Trophoblast cell (in vitro differentiated cells and primary cell): ENCODE measurements around the gene ICAM4. TPM values are rescaled to one million over a fixed set of nuclear protein-coding genes. Genes with fewer than 3 reads are reported as not detected.
"Not testable (repeated sequence)": the region's sequence is repeated elsewhere in the genome, so short reads cannot be mapped to it uniquely, and the experiment has no call there.

Source experiments
- DNase-seq, 2 donors: peaks; one replicate each; pipeline ENCODE4 v3.0.0-alpha.2; 2016
- H2AFZ ChIP-seq: 2 replicates; pipeline ENCODE4 v1.6.1; 2013; ENCODE audit warnings: low read length, moderate library complexity, mild to moderate bottlenecking; ENCODE audit not compliant: insufficient read depth, poor library complexity
- H2AK5ac ChIP-seq: 2 replicates; pipeline ENCODE4 v1.6.1; 2013; ENCODE audit warnings: mild to moderate bottlenecking, low read length
- H2BK120ac ChIP-seq: 2 replicates; pipeline ENCODE4 v1.6.1; 2013; ENCODE audit warnings: low read length, mild to moderate bottlenecking, moderate library complexity; ENCODE audit not compliant: insufficient read depth, poor library complexity
- H2BK12ac ChIP-seq: 2 replicates; pipeline ENCODE4 v1.6.1; 2013; ENCODE audit warnings: mild to moderate bottlenecking, low read length, moderate library complexity
- H2BK5ac ChIP-seq: 2 replicates; pipeline ENCODE4 v1.6.1; 2013; ENCODE audit warnings: low read length, low read depth, moderate library complexity, mild to moderate bottlenecking; ENCODE audit not compliant: poor library complexity
- H3K14ac ChIP-seq: 2 replicates; pipeline ENCODE4 v1.6.1; 2013; ENCODE audit warnings: mild to moderate bottlenecking, low read length
- H3K18ac ChIP-seq: 2 replicates; pipeline ENCODE4 v1.6.1; 2013; ENCODE audit warnings: mild to moderate bottlenecking, low read length
- H3K23ac ChIP-seq: 2 replicates; pipeline ENCODE4 v1.6.1; 2013; ENCODE audit warnings: low read length
- H3K27ac ChIP-seq: 2 replicates; pipeline ENCODE4 v1.5.1; 2013; ENCODE audit warnings: low read depth, mild to moderate bottlenecking, inconsistent platforms, low read length, moderate library complexity
- H3K27me3 ChIP-seq: 2 replicates; pipeline ENCODE4 v1.6.1; 2013; ENCODE audit warnings: inconsistent platforms, mild to moderate bottlenecking, low read length, moderate library complexity; ENCODE audit not compliant: insufficient read depth
- H3K36me3 ChIP-seq, 2 experiments: 1 replicate in 1 of 2; 2 replicates in 1 of 2; pipeline ENCODE4 v1.6.1; 2013; ENCODE audit warnings: low read length in 2 of 2, mild to moderate bottlenecking in 2 of 2, moderate library complexity in 1 of 2; ENCODE audit not compliant: insufficient read depth in 2 of 2, control insufficient read depth in 1 of 2
- H3K4ac ChIP-seq: 2 replicates; pipeline ENCODE4 v1.6.1; 2013; ENCODE audit warnings: low read depth, mild to moderate bottlenecking, low read length, moderate library complexity
- H3K4me1 ChIP-seq, 2 experiments: 1 replicate in 1 of 2; 2 replicates in 1 of 2; pipeline ENCODE4 v1.6.1; 2013; ENCODE audit warnings: low read length in 2 of 2, mild to moderate bottlenecking in 2 of 2, moderate library complexity in 1 of 2; ENCODE audit not compliant: insufficient read depth in 2 of 2, control insufficient read depth in 1 of 2
- H3K4me2 ChIP-seq: 2 replicates; pipeline ENCODE4 v1.6.1; 2013; ENCODE audit warnings: inconsistent platforms, mild to moderate bottlenecking, low read length, moderate library complexity
- H3K4me3 ChIP-seq: 2 replicates; pipeline ENCODE4 v1.5.1; 2013; ENCODE audit warnings: mild to moderate bottlenecking, low read depth, low read length, inconsistent platforms
- H3K79me1 ChIP-seq: one replicate; pipeline ENCODE4 v1.6.1; 2013; ENCODE audit warnings: low read length
- H3K79me2 ChIP-seq: 2 replicates; pipeline ENCODE4 v1.6.1; 2013; ENCODE audit warnings: low read length, mild to moderate bottlenecking; ENCODE audit not compliant: control insufficient read depth, insufficient read depth, poor library complexity
- H3K9ac ChIP-seq: 2 replicates; pipeline ENCODE4 v1.6.1; 2013; ENCODE audit warnings: mild to moderate bottlenecking, low read length
- H3K9me3 ChIP-seq: 2 replicates; pipeline ENCODE4 v1.6.1; 2013; ENCODE audit warnings: low read depth, mild to moderate bottlenecking, control low read depth, inconsistent platforms, low read length; ENCODE audit not compliant: insufficient read depth
- H4K12ac ChIP-seq: 2 replicates; pipeline ENCODE4 v1.6.1; 2013; ENCODE audit warnings: low read depth, mild to moderate bottlenecking, low read length, moderate library complexity
- H4K8ac ChIP-seq: 2 replicates; pipeline ENCODE4 v1.6.1; 2013; ENCODE audit warnings: low read depth, mild to moderate bottlenecking, low read length, moderate library complexity
- H4K91ac ChIP-seq: one replicate; pipeline ENCODE4 v1.6.1; 2013; ENCODE audit warnings: low read depth, mild to moderate bottlenecking, low read length, moderate library complexity
- WGBS: extraction: QIAGEN DNeasy Blood & Tissue Kit; methylation state at CpG from one replicate; pipeline ENCODE4 v1.1.7; 2013; ENCODE audit warnings: missing lambda C conversion rate; ENCODE audit not compliant: insufficient read length, insufficient coverage; ENCODE audit errors: extremely low coverage; 5-methylcytosine and 5-hydroxymethylcytosine counted together
- polyA plus RNA-seq: library from polyadenylated mRNA; stranded (reverse); fragments of 200-250 nt; gene quantifications from 2 replicates; pipeline ENCODE4 v1.2.3, GENCODE V29; 2013

The ICAM4 gene
- 0.03 and 0.07 TPM in 2 replicates for polyA plus RNA-seq

- Histone ChIP-seq H3K36me3 (peaks cover 0 to 2% of the 10 kb centered on the region in 2 experiments), H3K4me2 (no peak within 1 kb of the TSS), H4K8ac (no peak within 1 kb of the TSS), H3K9me3 (peaks cover 21% of the 10 kb centered on the region), H2AK5ac (no peak within 1 kb of the TSS), H2AFZ (no peak within 1 kb of the TSS), H2BK120ac (no peak within 1 kb of the TSS), H3K14ac (no peak within 1 kb of the TSS), H3K4ac (no peak within 1 kb of the TSS), H2BK12ac (no peak within 1 kb of the TSS), H3K79me2 (no peaks in the 10 kb centered on the region), H3K18ac (no peak within 1 kb of the TSS), H3K4me1 (peaks cover 12 to 17% of the 10 kb centered on the region in 2 experiments), H4K91ac (no peak within 1 kb of the TSS), H3K79me1 (no peaks in the 10 kb centered on the region), H2BK5ac (no peak within 1 kb of the TSS), H3K23ac (no peak within 1 kb of the TSS), H3K27ac (no peak within 1 kb of the TSS), H3K27me3 (peaks cover 53% of the 10 kb centered on the region), H4K12ac (no peak within 1 kb of the TSS), H3K9ac (no peak within 1 kb of the TSS), H3K4me3 (peak within 1 kb of the TSS; percentile 62)
- peak in 1 of 2 donors; percentile 35 for DNase-seq
- WGBS = no CpG with 5 or more reads among the region's 59 CpGs
These were observed at the start of gene ICAM4 for GRCh38 chr19:10286803-10287737. ICAM4 (plus strand) TSS chr19:10286955; CDS start chr19:10287013, 58 bp downstream.

GRCh38 chr19:10237702-10238101 is 49.1 kb upstream of the ICAM4 start:
- Histone ChIP-seq H2BK12ac (no peak overlapping the region), H3K79me2 (no peaks in the 10 kb centered on the region), H2AK5ac (no peak overlapping the region), H3K36me3 (no peaks in the 10 kb centered on the region), H3K18ac (no peak overlapping the region), H2BK5ac (no peak overlapping the region), H4K8ac (no peak overlapping the region), H2AFZ (no peak overlapping the region), H3K14ac (no peak overlapping the region), H3K9me3 (no peaks in the 10 kb centered on the region), H3K4me1 (peaks cover 7 to 8% of the 10 kb centered on the region in 2 experiments), H4K91ac (no peak overlapping the region), H3K79me1 (no peaks in the 10 kb centered on the region), H3K9ac (no peak overlapping the region), H3K23ac (no peak overlapping the region), H3K27me3 (no peaks in the 10 kb centered on the region), H3K4me3 (no peak overlapping the region), H2BK120ac (no peak overlapping the region), H4K12ac (no peak overlapping the region), H3K4ac (no peak overlapping the region), H3K4me2 (no peak overlapping the region), H3K27ac (no peak overlapping the region)
- no peak for DNase-seq
- no CpG with 5 or more reads among the region's 6 CpGs for WGBS

GRCh38 chr19:10238172-10238783 is 48.5 kb upstream of the ICAM4 start:
- Histone ChIP-seq H2BK120ac (no peak overlapping the region), H3K18ac (no peak overlapping the region), H3K9ac (no peak overlapping the region), H3K4ac (no peak overlapping the region), H2BK12ac (no peak overlapping the region), H3K14ac (no peak overlapping the region), H3K27me3 (no peaks in the 10 kb centered on the region), H3K4me3 (no peak overlapping the region), H4K91ac (no peak overlapping the region), H3K4me2 (no peak overlapping the region), H3K23ac (no peak overlapping the region), H3K27ac (no peak overlapping the region), H2AFZ (no peak overlapping the region), H3K36me3 (no peaks in the 10 kb centered on the region), H3K4me1 (peaks cover 7 to 9% of the 10 kb centered on the region in 2 experiments), H2AK5ac (no peak overlapping the region), H4K8ac (no peak overlapping the region), H4K12ac (no peak overlapping the region), H3K79me1 (no peaks in the 10 kb centered on the region), H2BK5ac (no peak overlapping the region), H3K79me2 (no peaks in the 10 kb centered on the region), H3K9me3 (no peaks in the 10 kb centered on the region)
- no peak for DNase-seq
- WGBS = no CpG with 5 or more reads among the region's 12 CpGs

- not testable (repeated sequence) for H3K23ac ChIP-seq, H2BK5ac ChIP-seq, H3K36me3 ChIP-seq, H3K4me3 ChIP-seq, H3K4ac ChIP-seq, H2BK120ac ChIP-seq, H3K18ac ChIP-seq, H4K12ac ChIP-seq, H3K27ac ChIP-seq, H2BK12ac ChIP-seq, H3K14ac ChIP-seq, H3K79me2 ChIP-seq, H3K79me1 ChIP-seq, H4K91ac ChIP-seq, H2AFZ ChIP-seq, H3K9me3 ChIP-seq, H3K9ac ChIP-seq, H3K4me2 ChIP-seq, H3K27me3 ChIP-seq, H4K8ac ChIP-seq, H2AK5ac ChIP-seq
- H3K4me1 ChIP-seq = peaks cover 5 to 13% of the 10 kb centered on the region in 2 experiments
- peak; percentile 69 for DNase-seq
- WGBS = no CpG with 5 or more reads among the region's 11 CpGs
These were observed 44.8 kb upstream of the ICAM4 start for GRCh38 chr19:10241826-10242449.
